DMS153 treated with DMSO at 0.1 percent for 48 hours (cell line): ENCODE results near the gene POFUT2.

Source experiments
- DNase-seq: peaks from one replicate; lab custom pipeline; 2025; ENCODE audit not compliant: unreplicated experiment; lab: John Stamatoyannopoulos, UW

POFUT2 gene

GRCh38 chr21:45287438-45288391 is at the start of gene POFUT2:
POFUT2 (minus strand) TSS chr21:45287895; CDS start chr21:45287871, 24 bp downstream.
- peak; percentile 91 for DNase-seq

- no peak for DNase-seq
Measured at GRCh38 chr21:45336870-45337269, 49.2 kb upstream of the POFUT2 start.

GRCh38 chr21:45336535-45336810 is 48.8 kb upstream of the POFUT2 start:
- no peak for DNase-seq

- DNase-seq, result no peak
Measured at GRCh38 chr21:45335761-45336534, 48.3 kb upstream of the POFUT2 start.

- no peak for DNase-seq
Measured at GRCh38 chr21:45335151-45335760, 47.6 kb upstream of the POFUT2 start.

GRCh38 chr21:45334591-45335081 is 46.9 kb upstream of the POFUT2 start:
- DNase-seq, result no peak

- no peak for DNase-seq
Measured at GRCh38 chr21:45334134-45334533, 46.4 kb upstream of the POFUT2 start.

- DNase-seq, result no peak
Measured at GRCh38 chr21:45333583-45334121, 46.0 kb upstream of the POFUT2 start.

- no peak for DNase-seq
Measured at GRCh38 chr21:45332981-45333582, 45.4 kb upstream of the POFUT2 start.

GRCh38 chr21:45332415-45332814 is 44.7 kb upstream of the POFUT2 start:
- no peak for DNase-seq

GRCh38 chr21:45331531-45332147 is 43.9 kb upstream of the POFUT2 start:
- no peak for DNase-seq

- DNase-seq, result no peak
Measured at GRCh38 chr21:45330851-45331261, 43.2 kb upstream of the POFUT2 start.

- no peak for DNase-seq
Measured at GRCh38 chr21:45330075-45330781, 42.5 kb upstream of the POFUT2 start.

GRCh38 chr21:45329261-45330074 is 41.8 kb upstream of the POFUT2 start:
- DNase-seq, result no peak

- DNase-seq, result no peak
Measured at GRCh38 chr21:45328198-45329091, 40.8 kb upstream of the POFUT2 start.

GRCh38 chr21:45327441-45328197 is 39.9 kb upstream of the POFUT2 start:
- no peak for DNase-seq

- no peak for DNase-seq
Measured at GRCh38 chr21:45326891-45327440, 39.3 kb upstream of the POFUT2 start.
